GM18526 (cell line): ENCODE results near the gene EME1.

Experiments
- POLR2A ChIP-seq: IDR thresholded peaks from 3 replicates; pipeline ENCODE4 v1.6.1; 2011; ENCODE audit not compliant: insufficient read length; ENCODE audit errors: extremely low read depth

The EME1 gene

DNA sequence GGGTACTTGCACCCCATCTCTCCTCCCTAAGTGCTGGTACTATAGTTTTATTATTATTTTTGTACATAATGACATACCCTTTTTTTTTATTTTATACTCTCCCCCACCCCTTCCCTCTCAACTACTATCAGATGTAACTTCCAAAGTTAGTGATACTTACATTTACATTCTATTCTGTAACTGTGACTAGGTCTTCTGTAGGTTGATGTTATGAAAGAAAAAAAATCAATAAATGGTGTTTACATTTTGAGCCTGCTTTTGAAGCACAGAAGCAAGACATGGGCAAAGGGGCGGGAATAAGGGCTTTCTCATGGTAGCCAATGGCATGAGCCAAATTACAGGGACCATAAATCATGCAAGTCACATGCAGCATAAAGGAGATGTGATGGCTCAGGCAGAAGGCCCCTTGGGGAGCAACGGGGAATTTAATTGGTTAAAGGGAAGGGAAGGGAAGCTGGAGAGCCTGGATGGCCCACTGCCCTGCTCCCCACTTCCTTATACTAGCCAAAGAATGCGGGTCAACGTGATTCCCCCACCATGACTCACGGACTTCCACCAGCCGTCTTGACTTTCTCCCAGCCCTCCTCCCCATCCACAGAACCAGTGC, 50.6 kb downstream of the EME1 start:
- no peak for TF ChIP-seq POLR2A

DNA sequence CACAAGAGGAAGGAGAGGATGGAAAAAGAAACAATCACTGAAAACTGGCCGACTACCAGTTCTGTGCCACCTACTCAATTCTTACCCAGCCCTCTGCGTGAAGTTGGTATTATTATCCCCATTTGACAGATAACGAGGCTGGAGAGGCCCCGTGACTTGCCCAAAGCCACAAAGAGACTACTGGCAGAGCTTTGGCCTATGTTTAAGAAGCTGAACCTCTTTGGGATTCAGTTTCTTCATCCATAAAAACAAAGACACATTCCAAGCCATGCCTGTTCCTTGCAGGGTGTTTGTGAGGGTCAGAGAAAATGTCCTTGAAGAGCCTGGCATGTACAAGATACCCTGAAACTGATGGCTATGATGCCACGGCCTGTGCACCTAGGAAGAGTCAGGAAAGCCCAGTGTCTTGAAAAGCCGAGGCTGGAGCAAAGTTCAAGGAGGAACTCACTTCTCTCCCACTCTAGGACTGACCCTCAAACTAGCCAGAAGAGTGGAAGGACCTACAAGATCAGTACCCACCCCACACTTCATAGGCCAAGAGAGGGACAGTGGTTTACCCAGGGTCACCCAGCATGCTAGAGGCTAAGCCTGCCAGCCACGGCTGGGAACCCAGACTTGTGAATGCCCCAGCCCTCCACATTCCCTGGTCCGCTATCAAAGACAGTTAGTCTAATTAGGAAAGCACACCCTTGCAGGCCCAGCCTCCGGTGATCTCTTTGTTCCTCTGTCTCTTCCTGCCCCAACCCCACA, 51.4 kb downstream of the EME1 start:
- TF ChIP-seq POLR2A, result no peak

DNA sequence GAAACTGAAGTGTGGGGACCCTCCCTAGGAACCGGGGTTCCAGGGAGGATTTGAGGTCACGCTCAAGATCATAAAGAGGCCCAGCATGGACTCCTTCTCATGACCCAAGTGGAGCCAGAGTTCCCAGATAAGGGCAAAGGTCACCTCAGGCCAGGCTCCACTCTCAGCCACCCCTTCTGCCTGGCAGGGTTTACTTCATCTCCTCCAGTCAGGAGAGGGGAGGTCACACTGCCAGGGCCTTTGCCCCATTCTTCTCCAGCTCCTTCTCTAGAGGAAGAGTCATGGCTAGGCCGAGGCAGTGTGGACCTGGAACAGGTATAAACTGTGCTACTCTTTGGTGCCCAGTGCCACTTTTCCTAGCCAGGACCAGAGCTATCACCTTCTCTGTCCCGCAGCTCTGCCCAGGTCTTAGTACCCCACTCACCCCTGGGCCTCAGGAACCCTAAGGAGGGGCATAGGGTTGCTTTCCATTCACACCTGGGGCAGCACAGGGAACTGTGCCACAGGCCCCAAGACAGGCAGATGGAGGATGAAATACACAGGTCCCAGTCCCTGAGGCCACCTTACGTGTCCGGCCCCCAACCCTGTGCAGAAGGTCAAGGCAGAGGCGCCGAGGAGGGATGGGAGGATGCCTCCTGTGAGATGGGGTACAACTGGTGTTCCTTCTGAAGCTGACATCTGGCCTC, 52.1 kb downstream of the EME1 start:
- no peak for TF ChIP-seq POLR2A

DNA sequence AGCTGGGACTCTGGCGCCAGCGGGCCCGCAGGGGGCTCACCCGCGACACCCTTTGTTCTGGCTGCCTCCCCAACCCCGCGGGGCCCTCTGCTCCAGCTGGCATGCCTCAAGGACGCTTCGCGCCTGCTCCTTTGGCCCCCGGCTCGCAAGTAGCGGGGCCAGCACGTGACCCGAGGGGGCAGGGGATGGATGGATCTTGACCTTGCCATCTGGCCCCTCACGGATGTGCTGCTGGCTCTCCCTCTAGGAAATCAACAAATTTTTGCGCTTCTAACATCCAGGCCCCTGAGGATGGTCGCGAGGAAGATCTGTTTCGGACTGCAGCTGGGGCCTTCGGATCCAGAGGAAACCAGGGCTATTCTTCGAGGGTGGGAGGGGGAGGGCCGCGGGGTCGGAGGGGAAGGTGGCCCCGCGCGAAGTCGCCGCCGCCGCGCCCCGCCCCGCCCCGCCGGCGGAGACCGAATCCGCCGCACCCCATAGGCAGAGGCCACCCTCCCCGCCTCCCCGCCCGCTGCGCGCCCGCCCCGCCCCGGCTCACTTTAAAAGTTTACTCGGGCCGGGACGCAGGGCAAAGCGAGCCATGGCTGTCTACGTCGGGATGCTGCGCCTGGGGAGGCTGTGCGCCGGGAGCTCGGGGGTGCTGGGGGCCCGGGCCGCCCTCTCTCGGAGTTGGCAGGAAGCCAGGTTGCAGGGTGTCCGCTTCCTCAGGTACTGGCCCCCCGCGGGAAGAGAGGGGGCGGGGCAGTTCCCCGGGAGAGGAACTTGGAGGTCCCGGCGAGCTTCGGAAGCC, 52.8 kb downstream of the EME1 start, which contains the start of gene ACSF2:
Gene ACSF2 (plus strand): TSS at position 537 of the 790 bp plus-strand sequence. CDS start 44 bp downstream, at position 581.
- TF ChIP-seq POLR2A, result peak; percentile 62

DNA sequence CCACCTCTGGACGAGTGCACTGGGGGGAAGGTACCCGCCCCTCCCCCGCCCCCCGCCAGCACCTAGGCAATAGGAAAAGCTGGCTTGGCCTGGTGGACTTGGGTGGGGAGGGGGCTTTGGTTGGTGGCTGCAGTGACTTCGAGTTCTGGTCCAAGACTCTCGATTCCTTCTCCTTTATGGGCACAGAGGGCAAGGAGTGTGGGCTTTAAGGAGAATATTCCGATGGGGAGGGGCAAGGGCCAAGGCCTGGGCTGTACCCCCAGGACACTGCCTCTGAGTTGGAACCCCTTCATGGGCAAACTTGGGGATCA, 53.4 kb downstream of the EME1 start:
- TF ChIP-seq POLR2A, result no peak

DNA sequence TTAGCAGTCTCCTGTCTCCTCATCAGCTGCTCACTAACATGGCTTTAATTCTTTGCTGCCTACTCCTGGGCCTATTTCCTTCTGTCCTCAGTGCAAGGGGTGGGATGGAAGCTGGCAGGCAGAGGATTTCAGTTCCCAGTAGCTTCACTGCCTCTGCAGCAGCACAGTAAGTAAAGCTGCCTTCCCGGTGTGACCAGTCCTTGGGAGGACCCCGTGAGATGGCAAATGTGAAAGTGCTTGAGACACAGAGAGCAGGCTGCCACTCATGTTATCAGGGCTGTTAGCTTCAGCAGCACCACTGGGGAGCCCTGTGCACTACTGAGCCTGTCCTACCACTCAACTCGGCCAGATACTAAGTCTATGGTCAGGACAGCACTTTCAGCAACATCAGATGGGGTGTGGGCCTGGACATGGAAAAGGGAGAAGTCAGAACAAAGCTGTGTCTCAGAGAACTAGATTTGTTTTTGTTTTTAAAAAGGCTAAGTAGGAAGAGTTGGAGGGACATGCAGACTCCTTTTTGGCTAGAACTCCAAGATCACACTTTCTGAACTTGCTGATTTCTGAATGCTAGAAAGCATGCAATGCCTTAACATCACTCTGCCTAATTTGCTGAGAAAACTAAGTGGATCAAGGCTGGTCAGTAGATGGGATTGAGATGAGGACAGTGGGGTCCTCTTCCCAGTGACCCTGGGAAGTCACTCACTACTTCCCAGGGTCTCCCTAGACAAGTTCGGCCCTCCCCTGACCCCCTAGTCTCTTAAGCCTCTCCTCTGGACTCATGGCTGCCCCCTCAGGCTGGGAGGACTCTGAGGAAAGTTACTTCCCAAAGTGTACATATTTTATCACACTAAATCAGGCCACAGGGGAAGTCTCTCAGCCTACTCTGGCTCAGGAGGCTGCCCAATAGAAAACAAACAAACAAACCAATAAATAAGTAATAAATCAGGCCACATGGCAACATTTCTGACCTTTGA, 54.1 kb downstream of the EME1 start:
- no peak for TF ChIP-seq POLR2A

DNA sequence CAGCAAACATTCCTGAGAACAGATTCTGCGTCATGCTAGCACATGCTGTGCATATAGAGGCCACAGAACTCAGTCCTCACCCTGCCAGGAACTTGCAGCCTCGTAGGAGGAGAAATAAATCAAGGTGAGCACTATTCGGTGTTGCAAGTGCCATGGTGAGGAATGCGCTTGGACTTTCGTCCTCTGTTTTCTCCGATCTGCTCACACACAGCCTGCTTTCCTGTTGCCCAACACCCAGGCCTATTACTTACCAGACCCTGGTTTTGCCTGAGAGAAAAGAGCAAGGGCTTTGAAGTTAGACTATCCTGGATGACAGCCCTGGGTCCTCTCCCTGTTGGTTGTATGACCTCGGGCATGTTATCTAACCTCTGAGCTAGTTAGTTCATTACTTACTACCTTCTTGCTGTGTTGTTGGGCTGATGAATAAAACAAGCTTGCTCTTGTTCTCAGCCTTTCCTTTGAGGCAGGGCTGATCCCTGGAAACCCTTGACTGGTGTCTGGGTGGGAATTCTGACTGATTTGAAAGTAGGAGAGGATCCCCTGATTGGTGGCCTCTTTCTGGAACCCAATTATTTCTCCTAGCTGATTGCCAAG, 55.9 kb downstream of the EME1 start:
- no peak for TF ChIP-seq POLR2A

DNA sequence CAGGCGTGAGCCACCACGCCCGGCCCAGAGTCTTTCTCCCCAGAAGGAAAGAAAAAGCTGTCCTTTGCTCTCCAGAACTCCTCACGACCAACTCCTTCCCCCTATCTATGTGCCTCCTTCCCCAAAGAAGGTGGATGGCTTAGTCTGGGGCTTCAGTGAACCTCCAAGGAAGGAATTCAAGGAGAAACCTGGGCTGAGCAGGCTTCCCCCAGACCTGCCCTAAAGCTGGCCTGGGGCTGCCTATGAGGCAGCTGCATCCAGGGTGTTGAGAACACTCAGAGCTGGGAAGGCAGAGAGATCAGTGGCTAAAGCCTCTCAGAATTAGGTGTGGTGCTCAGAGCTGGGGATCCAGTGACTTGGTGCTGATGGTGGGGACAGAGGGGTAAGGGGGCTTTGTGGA, 56.8 kb downstream of the EME1 start:
- no peak for TF ChIP-seq POLR2A
